ENCODE results near the gene SPSB3. TPM values are rescaled to one million over a fixed set of nuclear protein-coding genes. Genes with fewer than 3 reads are reported as not detected.

Gene SPSB3
- total and polyA plus RNA-seq, 2 of the 13 experiments (the other 11 are each of a cell fraction or from before 2014, with no cell fraction given), result 13.2 to 21.9 TPM

GRCh38 chr16:1772908-1773702 is 9.3 kb downstream of the SPSB3 start, which contains the start of gene MRPS34 (continued):
- TF ChIP-seq, protein P1, sequence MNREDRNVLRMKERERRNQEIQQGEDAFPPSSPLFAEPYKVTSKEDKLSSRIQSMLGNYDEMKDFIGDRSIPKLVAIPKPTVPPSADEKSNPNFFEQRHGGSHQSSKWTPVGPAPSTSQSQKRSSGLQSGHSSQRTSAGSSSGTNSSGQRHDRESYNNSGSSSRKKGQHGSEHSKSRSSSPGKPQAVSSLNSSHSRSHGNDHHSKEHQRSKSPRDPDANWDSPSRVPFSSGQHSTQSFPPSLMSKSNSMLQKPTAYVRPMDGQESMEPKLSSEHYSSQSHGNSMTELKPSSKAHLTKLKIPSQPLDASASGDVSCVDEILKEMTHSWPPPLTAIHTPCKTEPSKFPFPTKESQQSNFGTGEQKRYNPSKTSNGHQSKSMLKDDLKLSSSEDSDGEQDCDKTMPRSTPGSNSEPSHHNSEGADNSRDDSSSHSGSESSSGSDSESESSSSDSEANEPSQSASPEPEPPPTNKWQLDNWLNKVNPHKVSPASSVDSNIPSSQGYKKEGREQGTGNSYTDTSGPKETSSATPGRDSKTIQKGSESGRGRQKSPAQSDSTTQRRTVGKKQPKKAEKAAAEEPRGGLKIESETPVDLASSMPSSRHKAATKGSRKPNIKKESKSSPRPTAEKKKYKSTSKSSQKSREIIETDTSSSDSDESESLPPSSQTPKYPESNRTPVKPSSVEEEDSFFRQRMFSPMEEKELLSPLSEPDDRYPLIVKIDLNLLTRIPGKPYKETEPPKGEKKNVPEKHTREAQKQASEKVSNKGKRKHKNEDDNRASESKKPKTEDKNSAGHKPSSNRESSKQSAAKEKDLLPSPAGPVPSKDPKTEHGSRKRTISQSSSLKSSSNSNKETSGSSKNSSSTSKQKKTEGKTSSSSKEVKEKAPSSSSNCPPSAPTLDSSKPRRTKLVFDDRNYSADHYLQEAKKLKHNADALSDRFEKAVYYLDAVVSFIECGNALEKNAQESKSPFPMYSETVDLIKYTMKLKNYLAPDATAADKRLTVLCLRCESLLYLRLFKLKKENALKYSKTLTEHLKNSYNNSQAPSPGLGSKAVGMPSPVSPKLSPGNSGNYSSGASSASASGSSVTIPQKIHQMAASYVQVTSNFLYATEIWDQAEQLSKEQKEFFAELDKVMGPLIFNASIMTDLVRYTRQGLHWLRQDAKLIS (CRISPR knock-in tag; IDR thresholded peaks at IDR 0.05), result peak; percentile 57; the same call in 1 of the 2 replicates
- TF ChIP-seq, protein P2, sequence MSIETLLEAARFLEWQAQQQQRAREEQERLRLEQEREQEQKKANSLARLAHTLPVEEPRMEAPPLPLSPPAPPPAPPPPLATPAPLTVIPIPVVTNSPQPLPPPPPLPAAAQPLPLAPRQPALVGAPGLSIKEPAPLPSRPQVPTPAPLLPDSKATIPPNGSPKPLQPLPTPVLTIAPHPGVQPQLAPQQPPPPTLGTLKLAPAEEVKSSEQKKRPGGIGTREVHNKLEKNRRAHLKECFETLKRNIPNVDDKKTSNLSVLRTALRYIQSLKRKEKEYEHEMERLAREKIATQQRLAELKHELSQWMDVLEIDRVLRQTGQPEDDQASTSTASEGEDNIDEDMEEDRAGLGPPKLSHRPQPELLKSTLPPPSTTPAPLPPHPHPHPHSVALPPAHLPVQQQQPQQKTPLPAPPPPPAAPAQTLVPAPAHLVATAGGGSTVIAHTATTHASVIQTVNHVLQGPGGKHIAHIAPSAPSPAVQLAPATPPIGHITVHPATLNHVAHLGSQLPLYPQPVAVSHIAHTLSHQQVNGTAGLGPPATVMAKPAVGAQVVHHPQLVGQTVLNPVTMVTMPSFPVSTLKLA (IDR thresholded peaks at IDR 0.05), result no peak; the same call in 1 of the 2 replicates
- TF ChIP-seq SNAI1 (CRISPR knock-in tag; IDR thresholded peaks at IDR 0.05; ENCODE audit: borderline replicate concordance) (no peak), U2AF1 (optimal IDR thresholded peaks at IDR 0.05; ENCODE audit: low read depth, low read length) (peak; percentile 53), SMAD1 (CRISPR knock-in tag; IDR thresholded peaks at IDR 0.05; ENCODE audit: borderline replicate concordance, low read depth) (no peak), ZBTB14 (CRISPR knock-in tag; IDR thresholded peaks at IDR 0.05) (peak; percentile 74), MTERF4 (CRISPR knock-in tag; IDR thresholded peaks at IDR 0.05) (peak; percentile 31; the same call in 1 of the 2 replicates), ZBTB7A (CRISPR knock-in tag; IDR thresholded peaks at IDR 0.05) (peak; percentile 79; the same call in 1 of the 2 replicates), ZFP62 (CRISPR knock-in tag; IDR thresholded peaks at IDR 0.05) (no peak), ELF3 (CRISPR knock-in tag; IDR thresholded peaks at IDR 0.05) (peak; percentile 51), MYC (CRISPR knock-in tag; IDR thresholded peaks at IDR 0.05; ENCODE audit: borderline replicate concordance) (peak; percentile 97), BRCA1 (CRISPR knock-in tag; IDR thresholded peaks at IDR 0.05) (no peak; the same call in 1 of the 2 replicates), ZNF496 (CRISPR knock-in tag; IDR thresholded peaks at IDR 0.05; ENCODE audit: insufficient replicate concordance) (no peak), FOXK1 (CRISPR knock-in tag; IDR thresholded peaks at IDR 0.05; ENCODE audit: borderline replicate concordance, low read depth) (peak; percentile 84; the same call in 1 of the 2 replicates), PLRG1 (conservative IDR thresholded peaks at IDR 0.05) (no peak), ZNF850 (CRISPR knock-in tag; conservative IDR thresholded peaks at IDR 0.05) (no peak; the same call in 1 of the 2 replicates), ZNF841 (CRISPR knock-in tag; IDR thresholded peaks at IDR 0.05; ENCODE audit: borderline replicate concordance) (no peak), ZBTB46 (CRISPR knock-in tag; IDR thresholded peaks at IDR 0.05; ENCODE audit: borderline replicate concordance) (no peak)

All from HepG2 (cell line).